ENCODE results near the gene KRTAP5-2. TPM values are rescaled to one million over a fixed set of nuclear protein-coding genes. Genes with fewer than 3 reads are reported as not detected.
A peak's percentile ranks its signal among the peaks of the same experiment; 100 is the strongest.
"Not testable (repeated sequence)": the region's sequence is repeated elsewhere in the genome, so short reads cannot be mapped to it uniquely, and the experiment has no call there.

The KRTAP5-2 gene, protein sequence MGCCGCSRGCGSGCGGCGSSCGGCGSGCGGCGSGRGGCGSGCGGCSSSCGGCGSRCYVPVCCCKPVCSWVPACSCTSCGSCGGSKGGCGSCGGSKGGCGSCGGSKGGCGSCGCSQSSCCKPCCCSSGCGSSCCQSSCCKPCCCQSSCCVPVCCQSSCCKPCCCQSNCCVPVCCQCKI
- not detected for polyA plus RNA-seq (ENCODE audit: insufficient read depth in 1 of 5, insufficient read length in 5 of 5, low replicate concordance in 1 of 5)
- long read RNA-seq, donor 1, result 0 reads
- long read RNA-seq, donor 2, result 0 reads
- long read RNA-seq, donor 3, result 0 reads
- long read RNA-seq, donor 4, result 0 reads
- long read RNA-seq, donor 5, result 0 reads
- long read RNA-seq, donor 6, result 0 reads
- long read RNA-seq, donor 7, result 0 reads
- long read RNA-seq, donor 8, result 0 reads

DNA sequence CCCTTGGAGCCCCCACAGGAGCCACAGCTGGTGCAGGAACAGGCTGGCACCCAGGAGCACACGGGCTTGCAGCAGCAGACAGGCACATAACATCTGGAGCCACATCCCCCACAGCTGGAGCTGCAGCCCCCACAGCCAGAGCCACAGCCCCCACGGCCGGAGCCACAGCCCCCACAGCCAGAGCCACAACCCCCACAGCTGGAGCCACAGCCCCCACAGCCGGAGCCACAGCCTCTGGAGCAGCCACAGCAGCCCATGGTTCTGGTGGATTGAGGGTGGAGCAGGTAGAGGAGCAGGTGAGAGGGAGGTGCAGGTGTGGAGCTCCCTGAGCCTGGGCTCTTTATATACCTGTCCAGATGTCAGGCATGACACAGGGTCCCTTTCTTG lies at the start of gene KRTAP5-2:
Gene KRTAP5-2 (minus strand): TSS at position 301 of the 387 bp plus-strand sequence. CDS start 44 bp downstream, at position 257.
- no peak for DNase-seq

DNA sequence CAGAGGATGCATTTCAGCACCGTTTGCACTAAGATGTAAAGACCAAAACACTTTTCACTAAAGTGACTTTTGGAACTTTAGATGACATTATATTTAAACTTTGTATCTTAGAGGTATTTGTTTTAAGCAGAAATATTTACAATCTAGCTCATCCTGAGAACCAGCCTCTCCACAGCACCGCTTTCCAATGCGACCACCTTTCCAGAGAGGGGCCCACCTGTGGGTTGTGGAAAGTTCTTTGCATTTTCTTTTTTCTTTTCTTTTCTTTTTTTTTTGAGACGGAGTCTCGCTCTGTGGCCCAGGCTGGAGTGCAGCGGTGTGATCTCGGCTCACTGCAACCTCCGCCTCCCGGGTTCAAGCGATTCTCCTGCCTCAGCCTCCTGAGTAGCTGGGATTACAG lies 48.4 kb upstream of the KRTAP5-2 start:
- DNase-seq, result not testable (repeated sequence)

DNA sequence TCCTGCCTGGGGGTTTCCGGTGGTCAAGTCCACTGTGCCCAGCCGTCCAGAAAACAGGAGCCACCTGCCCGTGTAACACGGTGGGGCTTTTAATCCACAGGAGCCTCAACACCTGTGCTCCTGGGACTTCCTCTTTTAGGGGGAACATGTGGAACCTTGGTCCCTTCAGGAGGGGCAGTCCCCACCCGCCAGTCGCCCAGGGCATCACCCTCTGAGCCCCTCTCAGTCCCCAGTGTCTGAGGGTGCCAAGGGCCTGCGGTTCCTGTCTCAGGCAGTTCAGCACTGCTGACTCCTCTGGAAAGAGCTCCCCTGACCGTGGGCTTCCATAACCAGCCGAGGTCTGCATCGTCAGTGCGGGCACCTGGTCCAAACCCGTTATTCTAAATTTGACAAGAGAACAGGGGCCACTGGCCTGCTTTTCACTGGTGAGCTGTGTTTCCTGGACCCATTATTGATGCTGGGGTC lies 47.3 kb upstream of the KRTAP5-2 start:
- DNase-seq, result no peak

DNA sequence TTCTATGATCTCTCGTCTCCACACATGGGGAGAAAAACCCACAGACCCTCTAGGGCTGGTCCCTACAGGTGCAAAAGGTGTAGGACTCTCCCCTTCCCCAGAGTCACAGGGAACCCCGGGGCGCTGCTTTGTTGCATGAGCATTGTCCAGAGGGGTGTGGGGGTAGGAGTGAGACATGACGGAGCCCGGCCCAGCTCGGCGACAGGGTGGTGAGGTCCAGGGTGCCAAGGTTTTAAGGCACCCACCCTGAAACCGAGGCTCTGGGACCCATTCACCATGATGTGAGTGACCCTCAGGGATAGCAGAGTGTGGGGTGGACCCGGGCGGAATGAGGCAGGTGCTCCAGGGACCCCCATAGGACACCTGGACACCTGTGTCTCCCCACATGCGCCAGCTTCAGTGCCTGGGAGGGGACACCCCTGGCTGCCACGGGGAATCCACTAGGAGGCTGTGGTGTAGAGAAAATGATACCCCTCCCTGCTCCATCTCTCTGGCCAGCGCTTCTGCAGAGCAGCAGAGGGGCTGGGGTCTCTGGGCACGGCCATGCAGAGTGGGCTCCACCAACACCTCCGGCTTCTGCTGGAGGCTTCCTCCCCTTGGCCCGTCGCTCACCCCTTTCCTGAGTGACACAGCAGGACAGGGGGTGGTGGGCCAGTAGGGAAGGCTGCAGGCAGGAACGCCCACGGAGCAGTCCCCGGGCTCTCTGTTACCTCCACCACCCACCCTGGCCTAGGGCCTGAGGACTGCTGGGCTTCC lies 46.7 kb upstream of the KRTAP5-2 start:
- DNase-seq, result no peak

DNA sequence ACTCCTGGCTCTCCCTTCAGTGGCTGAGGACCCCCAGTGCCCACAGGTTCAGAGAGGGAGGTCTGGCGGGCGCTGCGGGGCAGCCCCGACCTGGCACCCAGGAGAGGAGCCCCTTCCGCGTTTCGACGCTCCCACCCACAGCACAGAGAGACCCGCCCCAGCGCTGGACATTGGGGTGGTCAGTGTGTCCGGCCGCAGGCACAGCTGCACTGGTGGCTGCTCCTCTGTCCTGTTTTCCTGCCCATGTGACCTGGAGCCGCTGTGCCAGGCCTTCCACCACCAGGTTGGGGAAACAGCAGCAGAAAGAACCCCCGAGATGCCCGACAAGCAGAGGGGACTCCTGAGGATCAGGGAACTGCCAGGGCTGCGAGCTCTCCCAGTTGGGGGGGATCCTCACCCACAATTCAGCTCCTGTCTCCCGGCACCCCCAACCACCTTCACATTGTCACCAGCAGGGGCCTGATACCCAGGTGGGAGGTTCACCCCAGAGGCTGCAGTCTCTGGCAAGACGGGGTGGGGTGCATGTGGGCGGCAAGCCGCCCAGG lies 45.1 kb upstream of the KRTAP5-2 start:
- no peak for DNase-seq

DNA sequence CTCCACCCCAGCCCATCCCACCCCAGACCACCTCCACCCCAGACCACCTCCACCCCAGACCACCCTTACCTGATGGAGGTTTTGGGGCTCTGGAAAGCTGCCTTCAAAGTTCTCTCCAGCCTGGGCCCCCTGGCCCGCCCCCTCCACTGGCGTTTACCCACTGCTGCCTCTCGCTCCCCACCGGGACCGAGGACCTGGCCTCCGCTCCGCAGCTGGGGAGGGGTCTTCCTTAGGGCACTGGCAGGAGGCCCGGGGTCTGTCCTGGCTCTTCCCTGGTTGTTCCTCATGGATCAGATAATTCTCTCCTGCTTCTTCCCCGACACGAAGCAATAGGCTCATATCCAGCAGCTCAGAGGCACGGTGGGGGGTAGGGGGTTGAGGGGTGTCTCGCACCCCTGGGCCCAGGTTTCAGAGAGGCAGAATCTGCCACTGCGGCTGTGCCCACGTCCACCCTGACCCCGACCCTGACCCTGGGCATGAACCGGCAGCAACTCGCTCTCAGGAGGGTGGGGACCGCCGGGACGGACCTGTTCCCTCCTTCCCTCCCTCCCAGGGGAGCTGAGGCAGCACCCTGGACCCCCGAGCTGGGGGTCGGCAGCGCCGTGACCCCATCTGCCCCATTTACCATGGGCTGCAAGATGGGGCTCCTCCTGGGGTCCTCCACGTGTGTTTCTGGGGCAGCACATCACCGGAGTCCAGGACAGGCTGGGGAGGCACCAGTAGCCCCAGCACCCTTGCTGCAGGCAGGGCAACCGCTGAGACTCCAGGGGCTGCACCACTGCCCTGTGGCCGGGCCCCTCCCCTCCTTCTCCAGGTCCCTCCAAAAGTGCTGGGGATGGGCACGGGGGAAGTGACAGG lies 44.4 kb upstream of the KRTAP5-2 start:
- DNase-seq, result no peak

DNA sequence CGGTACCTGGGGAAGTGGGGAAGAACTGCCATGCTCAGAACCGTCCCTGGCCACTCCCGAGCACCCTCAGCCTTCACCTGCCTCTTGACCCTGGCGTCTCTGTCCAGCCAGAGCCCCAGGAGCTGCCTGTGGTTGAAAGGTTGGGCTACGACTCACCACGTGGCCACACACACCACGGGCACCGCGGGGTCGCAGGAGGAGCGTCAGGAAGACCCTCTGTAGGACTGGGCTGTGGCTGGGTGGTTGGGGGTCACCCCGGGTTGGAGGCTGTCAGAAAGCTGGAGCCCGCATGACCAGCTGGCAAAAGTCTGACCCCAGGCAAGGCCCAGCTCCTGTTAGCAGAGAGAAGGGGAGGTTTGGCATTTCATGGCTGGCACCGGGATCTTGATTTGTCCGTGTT lies 43.0 kb upstream of the KRTAP5-2 start:
- DNase-seq, result no peak

DNA sequence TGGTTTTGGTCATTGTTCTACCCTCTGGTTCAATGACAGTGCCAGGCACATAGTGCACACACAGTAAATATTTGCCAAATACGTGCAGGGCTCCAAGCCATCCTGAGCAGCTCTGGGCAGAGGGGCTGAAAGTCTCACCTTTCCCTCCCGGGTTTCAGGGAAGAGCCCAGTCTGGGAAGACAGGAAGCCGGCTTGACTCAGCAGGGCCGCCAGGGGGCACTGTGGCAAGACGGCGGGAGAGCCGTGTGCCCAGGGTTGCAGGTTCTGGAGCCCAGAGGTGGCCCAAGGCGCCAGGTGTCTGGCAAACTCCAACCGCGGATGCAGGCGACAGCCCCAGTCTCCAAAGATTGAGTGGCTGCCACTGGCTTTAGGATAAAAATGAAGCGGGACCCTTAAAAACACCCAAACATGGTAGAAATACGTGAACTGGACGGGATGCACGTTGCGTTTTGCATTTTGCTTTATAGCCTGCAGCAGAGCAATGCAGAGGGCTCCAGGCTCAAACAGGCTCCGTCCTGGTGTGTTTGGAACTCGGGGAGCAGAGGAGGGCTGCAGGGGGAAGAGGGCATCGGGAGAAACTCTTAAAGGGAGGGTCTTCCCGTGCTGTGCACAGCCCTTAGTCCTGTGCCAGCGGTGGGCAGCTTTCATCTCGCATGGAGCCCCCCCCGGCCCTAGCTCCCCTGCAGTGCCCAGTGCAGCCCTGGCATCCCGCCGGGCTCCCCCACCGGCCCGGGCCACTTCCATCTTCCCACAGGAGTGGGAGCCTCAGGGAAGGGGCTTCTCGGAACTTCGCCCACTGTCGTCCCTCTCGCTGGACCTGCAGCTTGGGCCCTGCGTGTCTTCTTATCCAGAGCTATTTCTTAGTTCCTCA lies 42.2 kb upstream of the KRTAP5-2 start:
- no peak for DNase-seq

DNA sequence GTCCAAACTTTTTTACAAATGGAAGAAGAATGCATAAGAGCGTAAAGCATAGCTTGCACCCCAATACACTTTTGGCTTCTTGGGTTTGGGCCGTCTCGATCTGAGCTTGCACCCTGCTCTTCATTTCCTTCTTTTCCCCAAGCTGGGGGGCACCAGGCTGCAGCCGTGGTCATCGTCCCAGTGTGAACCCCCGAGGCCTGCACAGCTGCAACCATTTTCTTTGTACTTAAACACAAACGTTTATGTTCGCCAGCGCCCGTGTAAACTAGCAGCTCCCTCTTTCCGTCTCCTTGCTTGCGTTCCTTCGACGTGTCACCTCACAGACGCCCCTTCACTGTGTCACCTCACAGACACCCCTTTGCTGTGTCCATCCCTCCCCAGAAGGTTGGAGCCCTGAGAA lies 41.6 kb upstream of the KRTAP5-2 start:
- DNase-seq, result no peak

DNA sequence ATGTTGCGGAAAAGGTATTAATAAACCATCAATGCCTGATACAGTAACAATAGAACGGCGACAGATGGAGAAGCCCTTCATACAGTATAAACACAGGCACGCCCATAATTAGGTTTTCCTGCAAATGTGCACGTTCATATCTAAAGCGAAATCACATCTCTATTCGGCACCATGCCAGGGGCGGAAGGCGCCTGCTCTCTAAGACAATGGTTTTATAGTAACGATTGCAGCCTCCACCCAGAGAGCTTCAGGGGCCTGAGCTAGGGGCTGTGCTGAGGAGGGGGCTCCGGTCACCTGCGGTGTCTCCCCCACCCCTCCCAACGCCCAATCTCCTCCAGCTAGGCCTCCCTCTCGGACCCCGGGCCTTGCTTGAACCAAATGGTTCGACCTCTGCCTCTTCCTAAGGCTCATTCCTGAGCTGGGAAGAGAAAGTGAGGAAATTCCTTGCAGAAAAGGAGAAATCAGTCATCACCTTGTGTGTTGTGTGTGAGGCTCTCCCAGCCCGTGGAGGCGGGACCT lies 41.1 kb upstream of the KRTAP5-2 start:
- DNase-seq, result peak in 1 of 2 donors; percentile 38

DNA sequence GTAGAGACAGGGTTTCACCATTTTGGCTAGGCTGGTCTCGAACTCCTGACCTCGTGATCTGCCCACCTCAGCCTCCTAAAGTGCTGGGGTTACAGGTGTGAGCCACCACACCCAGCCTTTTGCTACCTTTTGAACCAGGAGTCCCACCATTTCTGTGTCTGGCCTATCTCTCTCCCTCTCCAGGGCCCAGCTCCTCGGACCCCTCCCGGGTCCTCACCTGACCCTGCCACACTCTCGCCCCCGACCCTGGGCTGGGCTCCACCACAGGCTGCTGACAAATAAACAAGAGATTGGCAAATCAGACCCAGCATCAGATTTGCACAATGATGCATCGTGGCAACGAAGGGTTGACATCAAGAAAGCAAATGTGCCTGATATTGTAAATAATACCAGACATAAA lies 40.2 kb upstream of the KRTAP5-2 start:
- DNase-seq, result no peak

DNA sequence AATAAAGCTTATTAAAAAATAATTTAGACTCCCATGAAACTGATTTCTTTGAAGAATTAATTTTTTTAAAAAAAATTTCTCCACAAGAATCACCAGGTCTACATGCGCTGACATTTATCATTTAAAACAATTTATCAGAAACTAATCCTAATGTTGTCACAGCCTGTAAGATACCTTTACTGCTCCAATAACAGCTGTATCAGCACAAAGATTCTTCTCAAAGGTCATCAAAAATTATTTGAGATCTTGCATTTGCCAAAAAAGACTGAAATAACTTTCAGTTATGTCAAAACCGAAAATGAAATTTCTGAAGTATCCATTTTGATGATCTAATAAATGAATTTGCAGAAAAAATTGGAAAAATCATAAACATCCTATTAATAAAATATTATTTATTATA lies 39.5 kb upstream of the KRTAP5-2 start:
- no peak for DNase-seq

DNA sequence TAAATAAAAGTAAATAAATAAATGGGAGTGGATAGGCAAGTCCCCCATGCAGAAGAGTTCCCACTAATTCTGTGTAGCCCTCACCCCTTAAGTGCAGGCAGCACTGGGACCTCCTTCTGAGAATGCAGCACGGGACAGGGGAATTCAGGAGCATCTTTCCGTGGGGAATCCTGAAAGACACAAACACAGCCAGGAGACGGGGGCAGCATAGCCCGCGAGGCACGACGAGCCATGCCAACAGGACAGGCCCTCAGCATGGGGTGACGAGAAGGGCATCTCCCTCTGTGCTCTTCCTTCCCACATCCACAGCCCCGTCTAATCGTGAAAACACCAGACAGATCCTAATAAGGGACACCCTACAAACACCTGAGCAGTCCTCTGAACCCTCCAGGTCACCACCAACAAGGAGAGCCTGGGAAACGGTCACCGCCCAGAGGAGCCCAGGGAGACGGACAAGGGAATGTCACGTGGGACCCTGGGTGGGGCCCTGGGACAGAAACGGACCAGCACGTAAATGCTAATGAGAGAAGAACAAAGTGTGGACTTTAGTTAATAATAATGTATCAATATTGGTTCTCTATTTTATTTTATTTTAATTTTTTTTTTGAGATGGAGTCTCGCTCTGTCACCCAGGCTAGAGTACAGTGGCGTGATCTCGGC lies 38.3 kb upstream of the KRTAP5-2 start:
- no peak for DNase-seq

DNA sequence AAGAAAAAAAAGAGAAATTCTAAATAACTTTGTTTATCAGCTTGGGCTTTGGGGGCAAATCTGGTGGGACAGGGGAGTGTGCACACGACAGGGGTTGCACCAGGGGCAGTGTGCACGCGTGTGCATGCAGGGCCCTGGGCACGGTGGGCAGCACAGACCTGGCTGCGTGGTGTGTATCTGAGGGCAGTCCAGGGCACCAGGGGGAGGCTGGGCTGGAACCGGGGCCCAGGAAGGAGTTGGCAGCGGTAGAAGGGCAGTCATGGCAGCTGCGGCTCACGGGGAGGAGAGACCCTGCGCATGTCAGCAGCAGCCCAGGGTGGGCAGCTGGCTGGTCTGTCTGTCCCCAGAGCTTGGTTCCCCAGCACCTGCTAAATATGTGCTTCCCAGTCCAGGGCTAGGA lies 35.8 kb upstream of the KRTAP5-2 start:
- no peak for DNase-seq

DNA sequence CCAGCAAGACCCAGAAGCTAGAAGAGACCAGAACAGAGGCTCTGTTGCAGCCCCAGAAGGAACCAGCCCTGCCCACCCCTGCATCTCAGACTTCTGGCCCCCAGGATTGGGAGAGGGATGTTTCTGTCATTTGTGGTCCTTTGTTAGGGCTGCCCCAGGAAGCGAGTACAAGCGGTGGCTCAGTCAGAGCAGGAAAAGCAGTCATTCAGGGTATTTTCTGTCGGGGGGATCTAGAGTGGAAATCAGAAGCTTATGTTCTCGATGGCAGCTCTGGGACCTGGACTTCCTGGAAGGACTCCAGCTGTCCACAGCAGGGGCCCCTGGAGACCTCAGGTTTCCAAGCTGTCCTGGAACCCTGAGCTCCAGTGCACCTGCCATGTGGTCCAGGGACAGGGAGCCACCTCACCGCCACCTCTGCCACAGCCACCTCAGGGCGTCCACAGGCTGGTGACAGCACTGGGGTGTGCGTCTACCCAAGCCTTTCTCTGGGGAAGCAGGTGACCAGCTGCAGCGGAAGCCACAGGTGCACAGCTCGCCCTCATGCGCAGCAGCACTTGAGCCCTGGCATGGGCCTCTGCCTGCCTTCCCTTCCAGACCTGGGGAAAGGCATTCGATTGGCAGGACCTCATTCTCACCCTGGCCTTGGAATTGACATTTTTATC lies 34.1 kb upstream of the KRTAP5-2 start:
- no peak for DNase-seq

DNA sequence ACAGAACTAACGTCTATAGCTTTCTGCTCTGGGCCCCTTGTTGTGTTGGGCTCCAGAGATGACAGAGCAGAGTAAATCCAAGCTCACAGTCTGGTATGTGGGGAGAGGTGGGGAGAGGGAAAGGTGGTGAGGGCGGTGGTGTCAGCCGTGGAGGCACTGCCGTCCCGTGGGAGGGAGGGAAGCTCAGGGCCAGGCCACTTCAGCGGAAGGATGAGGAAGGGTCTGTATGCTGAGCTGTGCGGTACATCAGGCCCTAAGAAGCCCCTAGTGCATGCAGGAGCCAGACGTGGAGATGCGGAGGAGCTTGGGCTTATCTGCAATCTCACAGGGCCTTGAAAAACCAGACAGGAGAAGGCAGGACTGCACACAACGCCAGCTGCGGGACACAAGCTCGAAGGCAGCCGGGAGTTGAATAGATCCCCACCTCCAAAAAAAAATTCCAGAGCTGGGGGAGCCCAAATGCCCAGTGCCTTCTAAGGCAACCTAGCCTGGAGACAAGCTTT lies 33.0 kb upstream of the KRTAP5-2 start:
- DNase-seq, result no peak

DNA sequence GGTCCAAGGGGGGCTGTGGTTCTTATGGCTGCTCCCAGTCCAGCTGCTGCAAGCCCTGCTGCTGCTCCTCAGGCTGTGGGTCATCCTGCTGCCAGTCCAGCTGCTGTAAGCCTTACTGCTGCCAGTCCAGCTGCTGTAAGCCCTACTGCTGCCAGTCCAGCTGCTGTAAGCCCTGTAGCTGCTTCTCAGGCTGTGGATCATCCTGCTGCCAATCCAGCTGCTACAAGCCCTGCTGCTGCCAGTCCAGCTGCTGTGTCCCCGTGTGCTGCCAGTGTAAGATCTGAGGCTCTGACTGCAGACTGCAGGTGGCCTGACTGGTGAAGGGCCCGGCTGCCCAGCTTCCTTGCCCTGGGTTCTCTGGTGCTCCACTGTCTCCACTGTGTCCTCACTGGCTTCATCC lies 32.2 kb upstream of the KRTAP5-2 start:
- DNase-seq, result no peak

DNA sequence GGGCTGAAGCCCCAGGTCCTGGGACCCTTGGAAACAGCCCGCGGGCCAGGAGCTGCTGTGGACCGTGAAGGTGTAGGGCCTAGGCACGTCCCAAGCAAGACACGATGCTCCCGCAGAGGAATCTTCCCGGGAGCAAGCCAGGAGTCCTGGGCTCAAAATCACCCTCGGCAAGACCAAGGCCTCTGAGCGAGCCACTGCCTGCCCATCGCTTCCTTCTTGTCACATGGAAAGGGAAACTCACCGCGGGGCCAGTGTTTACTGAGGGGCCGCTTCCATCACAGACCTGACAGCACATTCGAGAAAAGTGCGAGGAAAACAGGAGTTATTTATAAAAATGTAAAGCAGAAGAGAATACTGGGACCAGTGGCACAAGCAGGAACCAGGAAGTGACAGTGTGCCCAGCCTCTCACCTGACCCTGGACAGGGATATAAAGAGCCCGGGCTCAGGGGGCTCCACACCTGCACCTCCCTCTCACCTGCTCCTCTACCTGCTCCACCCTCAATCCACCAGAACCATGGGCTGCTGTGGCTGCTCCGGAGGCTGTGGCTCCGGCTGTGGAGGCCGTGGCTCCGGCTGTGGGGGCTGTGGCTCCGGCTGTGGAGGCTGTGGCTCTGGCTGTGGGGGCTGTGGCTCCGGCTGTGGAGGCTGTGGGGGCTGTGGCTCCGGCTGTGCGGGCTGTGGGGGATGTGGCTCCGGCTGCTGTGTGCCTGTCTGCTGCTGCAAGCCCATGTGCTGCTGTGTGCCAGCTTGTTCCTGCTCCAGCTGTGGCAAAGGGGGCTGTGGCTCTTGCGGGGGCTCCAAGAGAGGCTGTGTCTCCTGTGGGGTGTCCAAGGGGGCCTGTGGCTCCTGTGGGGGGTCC lies 31.5 kb upstream of the KRTAP5-2 start, which contains the start of gene KRTAP5-5:
Gene KRTAP5-5 (plus strand): TSS at position 450 of the 860 bp plus-strand sequence. CDS start 66 bp downstream, at position 516.
- DNase-seq, result no peak
